ENCODE measurements around the gene SEMA4G.

SEMA4G gene, protein sequence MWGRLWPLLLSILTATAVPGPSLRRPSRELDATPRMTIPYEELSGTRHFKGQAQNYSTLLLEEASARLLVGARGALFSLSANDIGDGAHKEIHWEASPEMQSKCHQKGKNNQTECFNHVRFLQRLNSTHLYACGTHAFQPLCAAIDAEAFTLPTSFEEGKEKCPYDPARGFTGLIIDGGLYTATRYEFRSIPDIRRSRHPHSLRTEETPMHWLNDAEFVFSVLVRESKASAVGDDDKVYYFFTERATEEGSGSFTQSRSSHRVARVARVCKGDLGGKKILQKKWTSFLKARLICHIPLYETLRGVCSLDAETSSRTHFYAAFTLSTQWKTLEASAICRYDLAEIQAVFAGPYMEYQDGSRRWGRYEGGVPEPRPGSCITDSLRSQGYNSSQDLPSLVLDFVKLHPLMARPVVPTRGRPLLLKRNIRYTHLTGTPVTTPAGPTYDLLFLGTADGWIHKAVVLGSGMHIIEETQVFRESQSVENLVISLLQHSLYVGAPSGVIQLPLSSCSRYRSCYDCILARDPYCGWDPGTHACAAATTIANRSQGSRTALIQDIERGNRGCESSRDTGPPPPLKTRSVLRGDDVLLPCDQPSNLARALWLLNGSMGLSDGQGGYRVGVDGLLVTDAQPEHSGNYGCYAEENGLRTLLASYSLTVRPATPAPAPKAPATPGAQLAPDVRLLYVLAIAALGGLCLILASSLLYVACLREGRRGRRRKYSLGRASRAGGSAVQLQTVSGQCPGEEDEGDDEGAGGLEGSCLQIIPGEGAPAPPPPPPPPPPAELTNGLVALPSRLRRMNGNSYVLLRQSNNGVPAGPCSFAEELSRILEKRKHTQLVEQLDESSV

DNA sequence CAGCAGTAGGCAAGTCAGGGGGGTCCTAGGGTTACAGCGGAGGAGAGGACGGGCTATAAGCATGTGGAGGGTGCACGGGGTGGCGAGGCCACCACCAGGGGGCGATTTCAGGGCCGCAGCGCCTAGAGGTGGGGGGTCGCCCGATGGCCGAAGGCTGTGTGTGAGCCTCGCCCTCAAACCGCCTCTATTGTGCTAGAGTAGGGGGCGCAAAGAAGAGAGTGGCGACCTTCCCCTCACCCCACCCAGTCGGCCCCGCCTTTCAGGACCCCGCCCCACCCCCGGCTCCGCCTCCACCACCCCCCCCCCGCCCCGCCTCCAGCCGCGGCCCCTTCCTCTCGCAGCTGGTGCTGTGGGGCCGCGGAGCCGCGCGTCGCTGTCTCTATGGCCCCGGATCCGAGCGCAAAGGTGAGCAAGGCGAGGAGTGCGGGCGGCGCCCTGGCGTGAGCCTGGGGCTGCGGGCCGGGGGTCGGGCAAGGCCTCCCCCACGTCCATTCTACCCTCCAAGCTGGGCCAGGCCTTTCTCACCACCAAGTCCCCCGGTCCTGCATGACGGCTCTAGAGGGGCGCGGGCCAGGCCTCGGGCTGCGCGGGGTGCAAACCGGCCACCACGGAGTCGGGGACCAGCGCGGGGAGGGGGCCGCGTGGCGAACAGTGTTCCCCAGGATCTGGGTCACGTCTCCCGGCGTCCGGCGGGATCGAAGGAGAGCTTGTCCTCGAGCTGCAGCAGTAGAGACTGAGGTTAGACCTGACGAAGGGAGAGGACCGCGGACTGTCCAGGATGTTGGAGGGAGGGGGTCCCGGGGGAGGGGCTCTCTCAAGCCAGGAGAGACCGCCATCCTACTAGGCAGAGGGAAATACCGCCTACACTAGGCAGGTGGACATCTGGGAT lies at the start of gene SEMA4G:
TSS of gene SEMA4G (plus strand) at position 318 of the 889 bp plus-strand sequence. CDS start 3,409 bp downstream, outside the sequence.
- DNase-seq (ENCODE audit: low spot score) = peak; percentile 55

DNA sequence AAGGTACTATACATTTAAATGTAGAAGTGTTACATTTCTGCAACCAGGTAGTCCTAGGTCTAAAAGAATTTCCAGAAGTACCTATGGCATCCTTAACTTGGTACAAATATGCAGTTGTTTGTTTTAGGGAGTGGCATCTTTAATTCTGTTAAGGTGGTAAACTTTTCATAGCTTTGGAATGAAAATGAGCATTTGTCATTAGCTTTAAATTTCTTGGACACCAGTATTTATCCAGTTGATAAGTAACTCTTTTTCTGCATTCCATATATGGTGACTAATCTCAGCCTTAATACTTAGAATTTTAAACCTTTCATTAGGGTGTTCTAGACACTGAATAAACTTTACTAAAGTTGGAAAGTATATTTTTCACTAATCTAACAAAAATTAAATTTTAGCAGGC lies 45.7 kb upstream of the SEMA4G start:
- no peak for DNase-seq (ENCODE audit: low spot score)

DNA sequence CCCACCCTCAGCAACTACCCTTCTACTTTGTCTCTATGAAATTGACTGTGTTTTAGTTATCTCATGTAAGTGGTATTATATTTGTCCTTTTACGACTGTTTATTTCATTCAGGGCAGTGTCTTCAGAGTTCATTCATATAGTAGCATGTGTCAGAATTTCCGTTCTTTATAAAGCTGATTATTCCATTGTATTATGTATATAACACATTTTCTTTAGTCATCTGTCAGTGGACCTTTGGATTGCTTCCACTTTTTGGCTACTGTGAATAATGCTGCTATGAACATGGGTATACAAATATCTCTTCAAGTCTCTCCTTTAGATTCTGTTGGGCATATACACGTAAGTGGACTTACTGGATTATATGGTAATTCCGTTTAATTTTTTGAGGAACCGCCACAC lies 42.0 kb upstream of the SEMA4G start:
- no peak for DNase-seq (ENCODE audit: low spot score)

DNA sequence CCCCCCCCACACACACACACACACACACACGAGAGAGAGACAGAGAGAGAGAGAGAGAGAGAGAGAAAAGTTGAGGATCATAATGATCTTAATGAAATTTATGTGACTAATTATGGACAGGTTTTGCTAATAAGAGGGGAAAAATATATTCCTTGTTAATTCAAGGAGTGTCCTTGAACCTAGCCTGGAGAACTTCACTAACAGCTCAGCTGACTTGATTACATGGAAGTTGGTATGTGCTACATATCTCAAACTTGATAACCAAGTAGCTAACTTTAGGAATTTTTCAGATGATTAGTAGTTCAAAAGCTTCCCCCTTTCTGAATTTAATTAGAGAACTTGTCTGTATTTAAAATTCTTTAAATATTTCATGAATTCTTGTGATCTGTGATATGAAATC lies 41.3 kb upstream of the SEMA4G start:
- DNase-seq (ENCODE audit: low spot score) = no peak

DNA sequence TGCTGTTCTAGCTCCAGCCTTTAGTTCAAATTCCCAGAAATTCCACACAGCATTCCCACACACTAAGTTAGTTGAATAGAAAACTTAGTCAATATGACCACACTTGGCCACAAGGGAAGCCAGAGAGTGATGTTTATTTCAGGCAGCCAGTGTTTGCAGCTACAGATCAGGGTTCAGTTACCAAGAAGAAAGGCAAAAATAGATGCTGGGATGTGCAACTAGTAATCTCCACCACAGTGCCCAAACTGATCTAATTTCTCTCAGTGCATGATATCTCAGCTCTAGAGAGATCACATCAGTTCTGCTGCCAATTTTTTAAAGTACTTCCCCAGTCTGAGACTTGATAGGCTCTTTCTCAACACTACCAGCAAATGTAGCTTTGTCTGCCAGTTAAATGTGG lies 38.9 kb upstream of the SEMA4G start:
- peak; percentile 40 for DNase-seq (ENCODE audit: low spot score)

DNA sequence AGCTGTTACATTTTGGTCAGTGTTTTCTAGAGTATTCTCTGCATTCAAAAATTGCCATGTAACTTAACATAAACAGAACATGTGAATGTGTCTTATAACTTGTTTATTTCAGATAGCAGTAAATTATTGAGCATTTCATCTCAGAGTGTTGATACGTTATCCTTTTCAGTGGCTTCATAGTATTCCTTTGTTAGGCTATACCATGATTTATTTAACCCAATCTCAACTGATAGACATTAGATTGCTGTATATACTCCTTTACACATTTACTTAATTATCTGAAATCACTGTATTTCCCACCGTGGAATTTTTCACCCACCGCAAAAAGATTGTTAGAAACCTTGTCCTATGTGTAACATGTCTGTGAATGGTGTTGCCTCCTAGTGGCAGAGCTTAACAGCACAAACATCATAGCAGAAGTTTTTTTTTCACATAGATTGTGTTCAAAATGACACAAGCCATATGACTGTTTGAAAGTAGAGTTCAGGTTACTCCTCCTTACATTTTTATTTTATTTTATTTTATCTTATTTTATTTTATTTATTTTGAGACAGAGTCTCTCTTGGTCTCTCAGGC lies 35.1 kb upstream of the SEMA4G start:
- DNase-seq (ENCODE audit: low spot score) = peak; percentile 19

DNA sequence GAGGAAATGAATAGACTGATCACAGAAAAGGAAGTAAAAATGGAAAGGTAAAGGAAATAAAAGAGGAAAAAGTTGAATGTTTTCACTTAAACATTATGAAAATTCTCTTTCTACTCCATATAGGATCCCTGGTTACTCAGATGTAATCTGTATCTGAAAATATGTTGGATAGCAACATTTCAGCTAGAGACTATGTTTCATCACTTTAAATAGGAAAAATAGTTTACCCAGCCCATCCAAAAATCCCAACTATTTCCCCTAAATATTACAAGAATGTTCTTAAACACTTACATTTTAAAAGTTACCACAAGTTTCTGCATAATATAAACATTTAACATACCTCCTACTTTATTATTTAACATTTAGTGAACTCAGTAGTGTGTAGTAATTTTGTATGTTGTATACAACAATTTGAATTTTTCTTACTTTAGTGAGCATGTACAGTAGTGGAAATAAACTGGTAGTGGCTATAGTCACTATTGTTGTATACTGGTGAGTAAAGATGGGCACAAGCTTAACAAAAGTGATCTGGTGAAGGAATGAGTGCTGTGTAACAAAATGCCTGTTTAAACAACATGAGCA lies 29.4 kb upstream of the SEMA4G start:
- DNase-seq (ENCODE audit: low spot score) = no peak

DNA sequence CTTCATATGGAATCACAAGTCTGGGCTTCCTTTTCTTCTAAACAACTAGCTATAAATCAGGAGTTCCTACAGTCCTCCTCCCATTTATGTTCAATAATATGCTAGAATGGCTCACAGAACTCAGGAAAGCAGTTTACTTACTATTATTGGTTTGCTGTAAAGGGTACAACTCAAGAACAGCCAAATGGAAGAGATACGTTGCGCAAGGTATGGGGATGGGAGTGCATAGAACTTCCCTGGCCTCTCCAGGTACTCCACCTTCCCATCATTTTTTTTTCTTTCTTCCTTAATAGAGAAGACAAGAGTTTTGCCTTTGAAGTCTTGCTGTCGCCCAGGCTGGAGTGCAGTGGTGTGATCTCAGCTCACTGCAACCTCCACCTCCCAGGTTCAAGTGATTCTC lies 27.1 kb upstream of the SEMA4G start:
- no peak for DNase-seq (ENCODE audit: low spot score)

DNA sequence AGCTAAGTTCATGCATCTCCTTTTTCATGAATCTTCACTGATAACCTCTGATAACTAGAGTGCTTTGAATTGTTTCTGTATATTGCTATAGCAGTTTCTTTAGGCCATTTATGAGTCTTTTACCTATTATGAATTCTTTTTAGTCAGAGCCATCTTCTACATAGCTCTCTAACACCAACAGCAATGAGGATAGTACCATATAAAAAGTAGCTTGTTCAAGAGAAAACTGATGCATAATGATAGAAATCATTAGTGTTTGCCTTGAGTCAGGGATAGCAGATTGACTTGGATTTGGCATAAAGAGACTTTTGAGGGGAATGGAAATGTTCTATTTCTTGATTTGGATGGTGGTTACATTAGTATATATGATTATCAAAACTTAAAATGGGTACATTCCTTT lies 25.8 kb upstream of the SEMA4G start:
- no peak for DNase-seq (ENCODE audit: low spot score)

DNA sequence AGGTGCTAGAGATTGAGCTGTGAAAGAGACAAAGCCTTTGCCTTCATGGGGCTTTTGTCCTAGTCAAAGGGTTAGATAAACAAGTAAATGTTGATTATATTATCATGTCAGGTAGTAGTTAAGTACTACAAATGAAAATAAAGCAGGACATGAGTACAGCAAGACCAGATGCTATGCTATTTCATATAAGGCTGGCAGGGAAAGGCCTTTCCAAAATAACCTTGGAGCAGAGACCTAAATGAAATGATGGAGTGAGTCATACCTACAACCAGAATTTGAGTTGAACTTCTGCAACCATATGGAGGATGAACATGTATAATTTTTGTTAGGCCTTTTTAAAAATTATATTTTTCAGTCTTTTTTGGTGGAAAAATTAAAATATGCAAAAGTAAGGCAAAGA lies 23.6 kb upstream of the SEMA4G start:
- no peak for DNase-seq (ENCODE audit: low spot score)

DNA sequence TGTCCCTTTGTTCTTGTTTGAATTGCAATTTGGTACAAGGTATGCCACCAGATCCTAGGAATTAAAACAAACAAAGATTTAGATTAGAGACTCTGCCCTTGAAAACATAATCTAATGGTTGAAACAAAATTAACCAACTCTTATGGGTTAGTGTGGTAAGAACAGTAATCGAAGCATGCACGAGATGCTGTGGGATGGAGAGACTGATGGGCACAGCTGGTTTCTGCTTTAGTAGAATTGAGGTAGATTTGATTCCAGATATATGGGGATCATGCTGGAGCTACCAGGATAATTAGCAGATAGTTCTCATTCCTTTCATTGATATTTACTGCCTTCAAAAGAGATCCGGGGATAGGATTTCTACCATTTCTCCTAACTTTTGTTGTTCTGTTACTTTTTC lies 20.4 kb upstream of the SEMA4G start:
- no peak for DNase-seq (ENCODE audit: low spot score)

DNA sequence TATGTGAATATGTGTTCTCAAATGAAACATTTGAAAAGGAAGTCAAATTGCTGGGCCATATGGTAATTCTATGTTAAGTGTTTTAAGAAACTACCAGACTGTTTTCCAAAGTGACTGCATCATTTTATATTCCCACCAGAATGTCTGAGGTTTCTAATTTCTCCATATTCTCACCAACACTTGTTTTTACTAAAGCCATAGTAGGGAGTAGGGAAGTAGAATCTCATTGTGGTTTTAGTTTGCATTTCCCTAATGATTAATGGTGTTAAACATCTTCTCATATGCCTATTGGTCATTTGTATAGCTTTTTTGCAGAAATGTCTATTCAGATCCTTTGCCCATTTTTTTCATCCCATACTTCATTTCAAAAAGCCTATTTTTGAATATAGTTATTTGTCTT lies 9.1 kb upstream of the SEMA4G start:
- DNase-seq (ENCODE audit: low spot score) = no peak

DNA sequence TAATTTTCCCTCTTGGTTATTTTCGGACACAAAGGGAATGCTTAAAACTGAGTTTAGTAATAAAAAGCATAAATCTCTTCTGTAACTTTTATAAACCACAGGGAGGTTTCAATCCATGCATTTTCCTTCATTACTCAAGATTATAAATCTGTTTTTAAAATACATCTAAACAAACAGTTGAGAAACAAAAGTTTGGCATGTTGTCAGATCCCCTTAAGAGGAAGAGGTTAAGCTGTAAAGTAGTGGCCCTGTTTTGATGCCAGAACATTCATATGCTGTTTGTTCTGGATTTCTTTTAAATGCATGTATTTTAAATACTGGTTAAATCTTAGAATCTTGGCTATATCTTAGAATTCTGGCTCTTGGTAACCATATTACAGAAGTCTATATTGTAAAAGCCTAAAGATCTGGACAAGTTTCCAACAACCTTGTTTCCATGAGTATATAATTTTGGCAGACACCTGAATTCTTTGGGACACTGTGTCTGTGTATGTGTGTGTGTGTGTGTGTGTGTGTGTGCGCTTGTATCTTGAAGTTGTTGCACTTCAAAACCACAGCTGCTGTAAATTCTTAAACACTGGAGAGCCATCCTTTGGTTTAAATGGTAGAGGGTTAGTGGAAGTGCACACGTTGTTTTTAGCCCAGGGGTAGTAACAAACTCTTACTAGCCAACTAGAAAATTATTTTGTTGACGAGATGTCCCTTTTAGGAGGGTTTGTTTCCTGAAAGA lies 6.8 kb upstream of the SEMA4G start:
- no peak for DNase-seq (ENCODE audit: low spot score)

DNA sequence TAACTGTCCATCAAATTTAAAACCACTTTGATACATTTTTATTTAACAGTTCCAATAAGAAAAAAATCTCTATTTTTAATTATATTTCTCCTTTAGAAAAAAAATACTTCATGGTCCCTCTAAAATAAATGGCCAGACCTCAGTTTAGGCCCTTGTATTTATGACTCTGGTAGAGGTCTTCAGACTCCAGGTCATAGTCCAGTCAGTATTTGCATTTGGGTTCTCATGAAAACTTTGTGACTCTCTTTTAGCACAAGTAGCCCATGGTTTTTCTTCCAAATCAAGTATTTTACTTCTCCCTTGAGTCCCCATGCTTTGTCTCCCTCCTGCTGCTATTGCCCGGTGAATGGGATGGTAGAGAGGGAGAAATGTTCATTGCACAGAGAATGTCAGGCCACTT lies 5.5 kb upstream of the SEMA4G start:
- no peak for DNase-seq (ENCODE audit: low spot score)

DNA sequence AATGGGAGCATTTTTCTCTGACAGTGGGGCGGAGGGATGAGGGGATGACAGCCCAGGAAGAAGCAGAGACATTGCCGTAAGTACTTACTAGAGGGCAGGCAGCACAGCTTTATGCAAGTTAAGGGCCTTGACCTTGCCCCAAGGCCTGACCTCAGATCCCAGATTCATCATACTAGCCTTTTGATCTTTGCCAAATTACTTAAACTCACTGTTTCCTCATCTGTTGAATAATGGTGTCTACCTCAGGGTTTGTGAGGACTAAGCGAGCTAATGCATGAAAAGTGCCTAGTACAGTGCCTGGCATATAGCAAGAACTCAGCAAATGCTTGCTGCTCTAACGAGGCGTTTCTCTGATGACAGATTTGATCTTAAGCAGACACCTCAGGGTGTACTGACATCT lies 3.5 kb upstream of the SEMA4G start:
- DNase-seq (ENCODE audit: low spot score) = no peak

DNA sequence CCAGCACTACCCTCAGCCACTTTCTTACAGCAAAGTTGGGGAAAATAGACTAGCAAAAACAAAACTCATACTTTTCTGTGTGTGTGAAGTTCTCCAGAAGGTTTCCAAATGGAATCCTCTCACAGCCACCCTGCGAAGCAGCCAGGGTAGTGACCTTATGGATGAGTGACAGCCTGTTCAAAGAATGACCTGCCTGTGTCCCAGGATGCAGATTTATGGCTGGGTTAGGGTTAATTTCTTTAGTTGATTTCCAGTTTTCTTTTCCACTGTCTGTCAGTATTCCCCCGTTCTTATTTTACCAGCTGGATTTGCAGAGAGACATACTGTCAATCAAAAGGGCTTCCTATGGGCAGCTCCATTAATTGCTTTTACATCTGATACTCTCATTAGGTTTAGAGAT lies 2.4 kb upstream of the SEMA4G start:
- DNase-seq (ENCODE audit: low spot score) = no peak

DNA sequence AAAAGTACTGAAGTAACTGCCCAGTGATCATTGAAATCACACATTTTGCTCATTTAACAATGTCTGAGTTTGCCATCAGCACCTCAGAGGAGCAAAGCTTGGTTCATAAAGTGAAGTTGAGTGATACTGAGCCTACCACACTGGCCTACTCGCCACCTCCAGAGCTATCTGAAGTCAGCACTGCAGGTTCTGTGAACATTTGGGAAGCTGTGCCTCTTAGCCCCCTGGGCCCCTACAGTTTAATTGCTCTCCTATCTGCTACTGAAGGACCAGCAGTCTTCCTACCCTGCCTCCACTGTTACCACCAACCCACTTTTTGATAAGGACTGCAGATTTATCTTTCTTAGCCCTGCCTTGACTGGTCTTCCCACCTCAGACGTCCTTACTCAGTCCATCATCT lies 2.0 kb upstream of the SEMA4G start:
- no peak for DNase-seq (ENCODE audit: low spot score)

DNA sequence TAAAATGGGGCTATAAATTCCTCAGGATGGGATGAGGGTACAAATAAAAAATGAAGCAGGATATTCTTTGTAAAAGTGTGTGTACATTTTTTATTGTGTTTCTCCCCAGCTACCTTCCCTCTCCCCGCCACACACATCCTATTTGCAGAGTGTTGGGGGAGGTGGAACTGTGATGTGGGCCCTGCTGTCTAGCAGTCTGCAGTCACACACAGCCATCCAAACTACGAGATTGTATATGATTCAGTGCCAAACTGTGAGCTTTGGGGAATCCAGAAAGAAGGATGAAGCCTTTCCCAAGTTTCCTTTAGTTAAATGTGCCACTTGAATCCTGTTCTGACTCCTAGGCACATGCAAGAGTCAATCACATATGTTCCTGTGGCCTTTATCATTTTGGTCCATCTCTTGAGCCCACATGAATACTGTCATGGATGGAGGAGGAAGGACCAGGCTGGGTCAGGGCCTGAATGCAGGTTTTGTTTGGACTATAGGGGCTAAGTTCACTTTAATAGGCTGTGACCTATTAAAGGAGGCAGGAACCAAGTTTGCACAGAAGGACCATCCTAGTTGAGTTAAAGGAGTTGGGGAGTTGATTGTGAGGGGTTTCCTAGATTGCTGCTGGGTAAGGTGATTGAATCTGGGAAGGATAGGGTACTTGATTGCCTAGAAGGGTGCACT lies 1.1 kb upstream of the SEMA4G start:
- DNase-seq (ENCODE audit: low spot score) = no peak

DNA sequence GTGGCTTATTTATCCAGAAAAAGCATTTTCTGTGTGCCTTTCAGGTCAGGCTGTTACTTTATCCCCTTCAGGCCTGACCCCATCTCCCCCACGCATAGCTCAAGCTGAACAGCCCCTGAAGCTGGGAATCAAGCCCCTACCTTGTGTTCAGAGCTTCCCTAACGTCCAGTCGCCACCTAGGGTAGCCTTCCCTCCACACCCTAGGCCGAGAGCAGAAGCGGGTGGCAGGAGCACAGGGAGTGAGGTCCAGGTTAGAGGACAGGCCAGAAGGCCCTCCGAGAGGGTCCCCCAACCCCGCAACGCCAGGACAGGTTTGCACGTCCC lies 479 bp upstream of the SEMA4G start:
- no peak for DNase-seq (ENCODE audit: low spot score)

DNA sequence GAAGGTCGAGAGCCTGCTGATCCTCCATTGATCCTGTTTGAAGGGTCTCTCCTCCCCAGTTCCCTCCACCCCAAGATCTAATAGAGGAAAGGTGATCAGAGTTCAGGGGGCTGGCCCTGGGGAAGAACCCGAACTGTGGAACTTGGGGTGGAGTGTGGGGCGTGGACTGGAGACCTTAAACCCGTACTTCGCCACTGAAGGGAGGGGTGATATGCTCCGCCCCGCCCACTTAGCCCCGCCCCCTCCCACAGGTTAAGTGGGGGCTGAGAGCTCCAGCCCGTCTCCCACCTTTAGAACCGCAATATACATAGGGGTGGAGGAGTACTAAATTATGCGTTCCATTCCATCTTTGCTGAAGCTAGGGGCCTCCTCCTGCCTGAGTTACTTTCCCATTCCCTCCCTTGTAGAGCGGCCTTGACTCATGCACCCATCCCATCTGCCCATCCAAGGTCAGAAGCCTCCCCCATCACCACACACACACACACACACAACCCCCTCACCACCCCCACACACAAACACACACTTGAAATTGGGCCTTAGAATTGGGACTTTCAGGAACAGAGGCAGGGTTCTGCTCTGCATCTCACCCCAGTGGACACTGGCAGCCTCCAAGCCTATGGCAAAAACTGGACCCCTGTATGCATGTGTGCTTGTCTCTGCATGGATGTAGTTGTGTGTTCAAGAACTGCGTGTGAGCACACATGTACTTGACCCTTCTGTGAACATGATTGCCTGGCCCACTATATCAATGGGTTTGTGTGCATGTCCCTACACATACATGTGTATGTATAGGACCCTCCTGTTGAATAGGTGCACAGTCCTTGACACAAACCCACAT lies 991 bp downstream of the SEMA4G start:
- DNase-seq (ENCODE audit: low spot score) = no peak

Measured in RKO (cell line).